Panc1 (cell line): ENCODE results near the gene E2F2. TPM values are rescaled to one million over a fixed set of nuclear protein-coding genes. Genes with fewer than 3 reads are reported as not detected.

ENCODE experiments used
- ATAC-seq: fragments of 200-7000 bp; cut with Tn5 transposase; 2 replicates; pipeline ENCODE4 v1.9.1; 2020; ENCODE audit warnings: mild to moderate bottlenecking, moderate library complexity
- BruUV-seq: library from RNA; stranded (reverse); fragments of 400-500 nt; replicated peaks from 2 replicates; lab custom pipeline; 2021; lab: Mats Ljungman, UMichigan
- CTCF ChIA-PET: fragments of 300-600 bp; sonication (Branson Sonifier 250); formaldehyde crosslinking; loops from one replicate; lab custom pipeline; 2022; ENCODE audit warnings: antibody characterized with exemption; lab: Charles Lee
- POLR2A ChIA-PET: fragments of 300-600 bp; sonication (Branson Sonifier 250); formaldehyde crosslinking; loops from one replicate; lab custom pipeline; 2022; ENCODE audit warnings: antibody characterized with exemption; lab: Charles Lee
- DNase-seq: peaks from one replicate; pipeline ENCODE4 v3.0.0-alpha.2; 2010; ENCODE audit warnings: low read depth, low spot score
- H3K27ac ChIP-seq: 2 replicates; pipeline ENCODE4 v1.5.1; 2011; ENCODE audit warnings: mild to moderate bottlenecking, low read length, inconsistent platforms
- H3K27me3 ChIP-seq: fragments of 200-500 bp; sonication (Bioruptor generic); 2 replicates; pipeline ENCODE4 v1.6.0; 2014; ENCODE audit warnings: low read length, inconsistent platforms; ENCODE audit not compliant: control insufficient read depth, insufficient read depth
- H3K36me3 ChIP-seq: fragments of 200-500 bp; sonication (Bioruptor generic); 2 replicates; pipeline ENCODE4 v1.5.1; 2014; ENCODE audit warnings: inconsistent platforms, mild to moderate bottlenecking, low read length, moderate library complexity; ENCODE audit not compliant: control insufficient read depth, insufficient read depth
- H3K4me1 ChIP-seq: 2 replicates; pipeline ENCODE4 v1.5.1; 2011; ENCODE audit warnings: inconsistent platforms, mild to moderate bottlenecking, low read length, moderate library complexity; ENCODE audit not compliant: control insufficient read depth, insufficient read depth
- H3K4me3 ChIP-seq, 2 experiments: 2 replicates each; pipeline ENCODE4 v1.5.1; 2011 to 2012; ENCODE audit warnings: low read depth in 2 of 2, low read length in 2 of 2, mild to moderate bottlenecking in 2 of 2, inconsistent platforms in 1 of 2, moderate library complexity in 1 of 2
- H3K9me3 ChIP-seq: fragments of 200-500 bp; sonication (Bioruptor generic); 2 replicates; pipeline ENCODE4 v1.5.1; 2014; ENCODE audit warnings: low read depth, mild to moderate bottlenecking, inconsistent platforms, low read length, moderate library complexity; ENCODE audit not compliant: control insufficient read depth, insufficient read depth
- POLR2AphosphoS5 ChIP-seq: IDR thresholded peaks from 2 replicates; pipeline ENCODE4 v1.6.1; 2012; ENCODE audit warnings: mild to moderate bottlenecking, low read depth, low read length, moderate library complexity
- SIN3A ChIP-seq: IDR thresholded peaks from 2 replicates; pipeline ENCODE4 v1.6.1; 2012; ENCODE audit warnings: low read depth, mild to moderate bottlenecking, low read length, moderate library complexity, borderline replicate concordance; ENCODE audit not compliant: insufficient read depth
- TCF7L2 ChIP-seq: IDR thresholded peaks from 2 replicates; pipeline ENCODE4 v1.6.1; 2011; ENCODE audit warnings: mild to moderate bottlenecking, low read depth, low read length, inconsistent platforms
- in situ Hi-C: cut with HindIII; loops from 2 replicates; pipeline ENCODE4 v1.10.0; 2016; ENCODE audit warnings: low sequenced_read_pairs, low pct_unique_long_range_greater_than_20kb
- intact Hi-C: fragments of 100-400 bp; cut with micrococcal nuclease; formaldehyde crosslinking; loops from one replicate; pipeline ENCODE4 v1.10.0; 2022; ENCODE audit not compliant: unreplicated experiment
- total RNA-seq: library from RNA; stranded (reverse); gene quantifications from one replicate; pipeline ENCODE4 v1.2.1, GENCODE V29; 2021; ENCODE audit not compliant: unreplicated experiment
- TF ChIP-seq, protein P1 (sequence below), 2 experiments: IDR thresholded peaks; 2 replicates each; pipeline ENCODE4 v1.6.1; 2011 to 2012; ENCODE audit warnings: low read depth in 2 of 2, control low read depth in 1 of 2, low read length in 1 of 2, mild to moderate bottlenecking in 1 of 2, moderate library complexity in 1 of 2; ENCODE audit not compliant: insufficient read depth in 1 of 2
- TF ChIP-seq, protein P2 (sequence below): fragments of 450-650 bp; IDR thresholded peaks from 2 replicates; pipeline ENCODE4 v1.5.1; 2017; ENCODE audit warnings: mild to moderate bottlenecking

E2F2 gene
- total RNA-seq, 1 experiment from 2014 or later = 9.5 TPM

DNA sequence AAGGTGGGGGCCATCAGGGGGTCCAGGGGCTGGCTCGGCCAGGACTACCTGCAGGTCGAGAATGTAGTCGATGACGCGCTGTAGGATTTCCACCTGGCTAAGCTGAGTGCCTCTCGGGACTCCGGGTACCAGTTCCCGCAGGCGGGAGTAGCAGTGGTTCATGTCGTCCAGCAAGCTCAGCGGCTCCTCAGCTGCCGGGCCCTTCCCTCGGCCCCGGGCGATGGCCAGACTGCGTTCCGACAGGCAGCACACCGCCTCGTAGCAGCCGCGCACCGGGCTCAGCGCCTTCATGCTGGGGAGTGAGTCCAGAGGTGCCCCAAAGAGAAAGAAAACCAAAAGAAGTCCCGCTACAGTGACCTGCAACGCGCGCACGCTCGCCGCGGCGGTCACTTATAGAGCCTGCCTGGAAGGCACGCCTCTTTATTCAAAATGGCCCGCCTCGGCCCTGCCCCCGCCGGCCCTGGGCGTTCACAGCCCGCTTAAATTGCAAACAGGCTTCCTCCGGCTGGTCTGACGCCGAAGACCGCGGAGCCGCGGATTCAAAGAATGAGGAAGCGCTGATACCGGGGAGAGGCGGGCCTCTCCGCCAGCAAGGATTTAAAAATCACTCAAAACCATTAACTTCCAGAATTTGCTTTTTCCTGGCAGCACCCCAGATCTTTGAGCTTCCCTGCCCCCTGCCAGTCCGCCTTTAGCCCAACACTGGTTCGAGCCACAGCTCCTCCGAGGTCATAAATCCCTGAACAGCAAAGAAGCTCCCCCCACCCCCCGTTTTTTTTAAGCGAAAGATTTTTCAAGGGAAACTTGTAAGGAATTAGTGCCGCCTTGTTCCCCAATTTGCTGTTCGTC is 28.3 kb upstream of the E2F2 start, which contains the start of gene ID3:
Gene ID3, minus strand, starts transcription at position 366 of the 849 bp plus-strand sequence. Its CDS starts 75 bp downstream, at position 291.
- ChIA-PET POLR2A (interaction anchor here (0.6 to 0.9 kb wide), 3 partner anchors 10 to 257 kb away, joined by 3 to 4 read pairs (median 3); no protein-coding TSS in a partner anchor), CTCF (interaction anchor here (1.1 kb wide), 1 partner anchor 78 kb away, joined by 4 read pairs; no protein-coding TSS in a partner anchor)
- Histone ChIP-seq H3K36me3 (peaks cover 6% of the 10 kb centered on the region; the same call in 1 of the 2 replicates), H3K27ac (peak within 1 kb of the TSS; percentile 88), H3K4me3 (peak within 1 kb of the TSS; percentile 94 to 98), H3K27me3 (no peaks in the 10 kb centered on the region), H3K4me1 (peaks cover 68% of the 10 kb centered on the region), H3K9me3 (no peaks in the 10 kb centered on the region)
- intact Hi-C loops = no loop called here
- BruUV-seq = TSS peak; percentile 97
- in situ Hi-C loops = no loop called here
- ATAC-seq = peak; percentile 62
- TF ChIP-seq POLR2AphosphoS5 = peak; percentile 85
- TF ChIP-seq TCF7L2 = no peak
- DNase-seq = no peak

- DNase-seq (no peak), ATAC-seq (no peak)
- BruUV-seq = no TSS peak
- no peaks in the 10 kb centered on the region for H3K27me3 ChIP-seq
- no peaks in the 10 kb centered on the region for H3K9me3 ChIP-seq
- POLR2A ChIA-PET = interaction anchor here (0.5 kb wide), 1 partner anchor 12 kb away, joined by 4 read pairs; no protein-coding TSS in a partner anchor
- TF ChIP-seq TCF7L2 (no peak), POLR2AphosphoS5 (no peak), SIN3A (no peak; the same call in none of the 2 replicates)
- TF ChIP-seq, protein P1, sequence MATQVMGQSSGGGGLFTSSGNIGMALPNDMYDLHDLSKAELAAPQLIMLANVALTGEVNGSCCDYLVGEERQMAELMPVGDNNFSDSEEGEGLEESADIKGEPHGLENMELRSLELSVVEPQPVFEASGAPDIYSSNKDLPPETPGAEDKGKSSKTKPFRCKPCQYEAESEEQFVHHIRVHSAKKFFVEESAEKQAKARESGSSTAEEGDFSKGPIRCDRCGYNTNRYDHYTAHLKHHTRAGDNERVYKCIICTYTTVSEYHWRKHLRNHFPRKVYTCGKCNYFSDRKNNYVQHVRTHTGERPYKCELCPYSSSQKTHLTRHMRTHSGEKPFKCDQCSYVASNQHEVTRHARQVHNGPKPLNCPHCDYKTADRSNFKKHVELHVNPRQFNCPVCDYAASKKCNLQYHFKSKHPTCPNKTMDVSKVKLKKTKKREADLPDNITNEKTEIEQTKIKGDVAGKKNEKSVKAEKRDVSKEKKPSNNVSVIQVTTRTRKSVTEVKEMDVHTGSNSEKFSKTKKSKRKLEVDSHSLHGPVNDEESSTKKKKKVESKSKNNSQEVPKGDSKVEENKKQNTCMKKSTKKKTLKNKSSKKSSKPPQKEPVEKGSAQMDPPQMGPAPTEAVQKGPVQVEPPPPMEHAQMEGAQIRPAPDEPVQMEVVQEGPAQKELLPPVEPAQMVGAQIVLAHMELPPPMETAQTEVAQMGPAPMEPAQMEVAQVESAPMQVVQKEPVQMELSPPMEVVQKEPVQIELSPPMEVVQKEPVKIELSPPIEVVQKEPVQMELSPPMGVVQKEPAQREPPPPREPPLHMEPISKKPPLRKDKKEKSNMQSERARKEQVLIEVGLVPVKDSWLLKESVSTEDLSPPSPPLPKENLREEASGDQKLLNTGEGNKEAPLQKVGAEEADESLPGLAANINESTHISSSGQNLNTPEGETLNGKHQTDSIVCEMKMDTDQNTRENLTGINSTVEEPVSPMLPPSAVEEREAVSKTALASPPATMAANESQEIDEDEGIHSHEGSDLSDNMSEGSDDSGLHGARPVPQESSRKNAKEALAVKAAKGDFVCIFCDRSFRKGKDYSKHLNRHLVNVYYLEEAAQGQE (IDR thresholded peaks at IDR 0.05; ENCODE audit: insufficient read depth in 1 of 2, low read depth in 2 of 2, low read length in 1 of 2) = no peak
- TF ChIP-seq, protein P2, sequence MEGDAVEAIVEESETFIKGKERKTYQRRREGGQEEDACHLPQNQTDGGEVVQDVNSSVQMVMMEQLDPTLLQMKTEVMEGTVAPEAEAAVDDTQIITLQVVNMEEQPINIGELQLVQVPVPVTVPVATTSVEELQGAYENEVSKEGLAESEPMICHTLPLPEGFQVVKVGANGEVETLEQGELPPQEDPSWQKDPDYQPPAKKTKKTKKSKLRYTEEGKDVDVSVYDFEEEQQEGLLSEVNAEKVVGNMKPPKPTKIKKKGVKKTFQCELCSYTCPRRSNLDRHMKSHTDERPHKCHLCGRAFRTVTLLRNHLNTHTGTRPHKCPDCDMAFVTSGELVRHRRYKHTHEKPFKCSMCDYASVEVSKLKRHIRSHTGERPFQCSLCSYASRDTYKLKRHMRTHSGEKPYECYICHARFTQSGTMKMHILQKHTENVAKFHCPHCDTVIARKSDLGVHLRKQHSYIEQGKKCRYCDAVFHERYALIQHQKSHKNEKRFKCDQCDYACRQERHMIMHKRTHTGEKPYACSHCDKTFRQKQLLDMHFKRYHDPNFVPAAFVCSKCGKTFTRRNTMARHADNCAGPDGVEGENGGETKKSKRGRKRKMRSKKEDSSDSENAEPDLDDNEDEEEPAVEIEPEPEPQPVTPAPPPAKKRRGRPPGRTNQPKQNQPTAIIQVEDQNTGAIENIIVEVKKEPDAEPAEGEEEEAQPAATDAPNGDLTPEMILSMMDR = no peak
- peak overlapping the region; percentile 88 for H3K27ac ChIP-seq
- intact Hi-C loops (no loop called here), in situ Hi-C loops (no loop called here)
- peaks cover 6% of the 10 kb centered on the region; the same call in 1 of the 2 replicates for H3K36me3 ChIP-seq
- H3K4me1 ChIP-seq = peaks cover 68% of the 10 kb centered on the region
- CTCF ChIA-PET = no interaction called here
- peak overlapping the region; percentile 94 to 98 for H3K4me3 ChIP-seq
Measured at GRCh38 chr1:23558872-23559135, 27.8 kb upstream of the E2F2 start.
